Panc1 (cell line): ENCODE data around the gene NEK7. TPM values are rescaled to one million over a fixed set of nuclear protein-coding genes. Genes with fewer than 3 reads are reported as not detected.

Experiments
- ATAC-seq: fragments of 200-7000 bp; cut with Tn5 transposase; 2 replicates; pipeline ENCODE4 v1.9.1; 2020; ENCODE audit warnings: mild to moderate bottlenecking, moderate library complexity
- BruUV-seq: library from RNA; stranded (reverse); fragments of 400-500 nt; replicated peaks from 2 replicates; lab custom pipeline; 2021; lab: Mats Ljungman, UMichigan
- CTCF ChIA-PET: fragments of 300-600 bp; sonication (Branson Sonifier 250); formaldehyde crosslinking; loops from one replicate; lab custom pipeline; 2022; ENCODE audit warnings: antibody characterized with exemption; lab: Charles Lee
- POLR2A ChIA-PET: fragments of 300-600 bp; sonication (Branson Sonifier 250); formaldehyde crosslinking; loops from one replicate; lab custom pipeline; 2022; ENCODE audit warnings: antibody characterized with exemption; lab: Charles Lee
- DNase-seq: peaks from one replicate; pipeline ENCODE4 v3.0.0-alpha.2; 2010; ENCODE audit warnings: low read depth, low spot score
- H3K27ac ChIP-seq: 2 replicates; pipeline ENCODE4 v1.5.1; 2011; ENCODE audit warnings: mild to moderate bottlenecking, low read length, inconsistent platforms
- H3K27me3 ChIP-seq: fragments of 200-500 bp; sonication (Bioruptor generic); 2 replicates; pipeline ENCODE4 v1.6.0; 2014; ENCODE audit warnings: low read length, inconsistent platforms; ENCODE audit not compliant: control insufficient read depth, insufficient read depth
- H3K36me3 ChIP-seq: fragments of 200-500 bp; sonication (Bioruptor generic); 2 replicates; pipeline ENCODE4 v1.5.1; 2014; ENCODE audit warnings: inconsistent platforms, mild to moderate bottlenecking, low read length, moderate library complexity; ENCODE audit not compliant: control insufficient read depth, insufficient read depth
- H3K4me1 ChIP-seq: 2 replicates; pipeline ENCODE4 v1.5.1; 2011; ENCODE audit warnings: inconsistent platforms, mild to moderate bottlenecking, low read length, moderate library complexity; ENCODE audit not compliant: control insufficient read depth, insufficient read depth
- H3K4me3 ChIP-seq, 2 experiments: 2 replicates each; pipeline ENCODE4 v1.5.1; 2011 to 2012; ENCODE audit warnings: low read depth in 2 of 2, low read length in 2 of 2, mild to moderate bottlenecking in 2 of 2, inconsistent platforms in 1 of 2, moderate library complexity in 1 of 2
- H3K9me3 ChIP-seq: fragments of 200-500 bp; sonication (Bioruptor generic); 2 replicates; pipeline ENCODE4 v1.5.1; 2014; ENCODE audit warnings: low read depth, mild to moderate bottlenecking, inconsistent platforms, low read length, moderate library complexity; ENCODE audit not compliant: control insufficient read depth, insufficient read depth
- CTCF ChIP-seq: fragments of 450-650 bp; IDR thresholded peaks from 2 replicates; pipeline ENCODE4 v1.5.1; 2017; ENCODE audit warnings: mild to moderate bottlenecking
- POLR2AphosphoS5 ChIP-seq: IDR thresholded peaks from 2 replicates; pipeline ENCODE4 v1.6.1; 2012; ENCODE audit warnings: mild to moderate bottlenecking, low read depth, low read length, moderate library complexity
- REST ChIP-seq, 2 experiments: IDR thresholded peaks; 2 replicates each; pipeline ENCODE4 v1.6.1; 2011 to 2012; ENCODE audit warnings: low read depth in 2 of 2, control low read depth in 1 of 2, low read length in 1 of 2, mild to moderate bottlenecking in 1 of 2, moderate library complexity in 1 of 2; ENCODE audit not compliant: insufficient read depth in 1 of 2
- SIN3A ChIP-seq: IDR thresholded peaks from 2 replicates; pipeline ENCODE4 v1.6.1; 2012; ENCODE audit warnings: low read depth, mild to moderate bottlenecking, low read length, moderate library complexity, borderline replicate concordance; ENCODE audit not compliant: insufficient read depth
- TCF7L2 ChIP-seq: IDR thresholded peaks from 2 replicates; pipeline ENCODE4 v1.6.1; 2011; ENCODE audit warnings: mild to moderate bottlenecking, low read depth, low read length, inconsistent platforms
- in situ Hi-C: cut with HindIII; loops from 2 replicates; pipeline ENCODE4 v1.10.0; 2016; ENCODE audit warnings: low sequenced_read_pairs, low pct_unique_long_range_greater_than_20kb
- intact Hi-C: fragments of 100-400 bp; cut with micrococcal nuclease; formaldehyde crosslinking; loops from one replicate; pipeline ENCODE4 v1.10.0; 2022; ENCODE audit not compliant: unreplicated experiment
- total RNA-seq: library from RNA; stranded (reverse); gene quantifications from one replicate; pipeline ENCODE4 v1.2.1, GENCODE V29; 2021; ENCODE audit not compliant: unreplicated experiment

The NEK7 gene
- total RNA-seq, 1 experiment from 2014 or later = 53.0 TPM

GRCh38 chr1:198253259-198253658, 96.5 kb downstream of the NEK7 start:
- POLR2A ChIA-PET = no interaction called here
- Histone ChIP-seq H3K4me1 (no peaks in the 10 kb centered on the region; the same call in 1 of the 2 replicates), H3K9me3 (no peaks in the 10 kb centered on the region), H3K36me3 (no peaks in the 10 kb centered on the region), H3K27me3 (no peaks in the 10 kb centered on the region), H3K27ac (no peak overlapping the region), H3K4me3 (no peak overlapping the region)
- ATAC-seq = no peak
- DNase-seq = no peak
- in situ Hi-C loops = no loop called here
- CTCF ChIA-PET = no interaction called here
- intact Hi-C loops = no loop called here
- no TSS peak for BruUV-seq
- TF ChIP-seq POLR2AphosphoS5 (no peak), REST (IDR thresholded peaks at IDR 0.05; ENCODE audit: insufficient read depth in 1 of 2, low read depth in 2 of 2, low read length in 1 of 2) (no peak), TCF7L2 (no peak), SIN3A (no peak), CTCF (no peak)

GRCh38 chr1:198253668-198254067, 96.9 kb downstream of the NEK7 start:
- ChIA-PET POLR2A (no interaction called here), CTCF (no interaction called here)
- H3K4me1 ChIP-seq = no peaks in the 10 kb centered on the region; the same call in 1 of the 2 replicates
- DNase-seq = no peak
- no peak overlapping the region for H3K4me3 ChIP-seq
- BruUV-seq = no TSS peak
- ATAC-seq = no peak
- intact Hi-C loops = no loop called here
- TF ChIP-seq SIN3A (no peak), TCF7L2 (no peak), CTCF (no peak), POLR2AphosphoS5 (no peak), REST (IDR thresholded peaks at IDR 0.05; ENCODE audit: insufficient read depth in 1 of 2, low read depth in 2 of 2, low read length in 1 of 2) (no peak)
- H3K27ac ChIP-seq = no peak overlapping the region
- H3K9me3 ChIP-seq = no peaks in the 10 kb centered on the region
- no peaks in the 10 kb centered on the region for H3K27me3 ChIP-seq
- H3K36me3 ChIP-seq = no peaks in the 10 kb centered on the region
- in situ Hi-C loops = no loop called here
